GM12878 (cell line): ENCODE results near the gene CHN2. TPM values are rescaled to one million over a fixed set of nuclear protein-coding genes. Genes with fewer than 3 reads are reported as not detected.

Experiments
- ATAC-seq: fragments of 200-7000 bp; cut with Tn5 transposase; 3 replicates; pipeline ENCODE4 v1.9.1; 2020; ENCODE audit warnings: mild to moderate bottlenecking, moderate library complexity
- BruUV-seq: library from RNA; stranded (reverse); fragments of 400-500 nt; replicated peaks from 2 replicates; lab custom pipeline; 2021; lab: Mats Ljungman, UMichigan
- CTCF ChIA-PET: fragments of 300-600 bp; sonication (Branson Sonifier 250); formaldehyde crosslinking; extraction: SDS; loops from one replicate; lab custom pipeline; 2021; ENCODE audit warnings: inconsistent platforms; lab: Yijun Ruan, JAX
- POLR2A ChIA-PET: fragments of 350-600 bp; formaldehyde crosslinking; extraction: SDS; loops from one replicate; lab custom pipeline; 2021; ENCODE audit warnings: inconsistent platforms; lab: Charles Lee
- RAD21 ChIA-PET: fragments of 300-600 bp; sonication (Branson Sonifier 250); formaldehyde crosslinking; loops from one replicate; lab custom pipeline; 2023; ENCODE audit warnings: antibody characterized with exemption; ENCODE audit not compliant: unreplicated experiment; lab: Charles Lee
- SMC1A ChIA-PET: fragments of 300-600 bp; sonication (Branson Sonifier 250); formaldehyde crosslinking; loops from one replicate; lab custom pipeline; 2023; ENCODE audit not compliant: unreplicated experiment, uncharacterized antibody; lab: Charles Lee
- DNase-seq: peaks from one replicate; pipeline ENCODE4 v3.0.0-alpha.2; 2011; ENCODE audit warnings: low read depth, low spot score
- FAIRE-seq: peaks from 3 replicates; lab custom pipeline; 2011; peaks lifted over from hg19 to GRCh38; lab: Jason Lieb, UNC
- H2AFZ ChIP-seq: 2 replicates; pipeline ENCODE4 v1.6.0; 2011; ENCODE audit warnings: low read depth, low read length, control low read depth; ENCODE audit not compliant: control insufficient read depth
- H3K27ac ChIP-seq: 2 replicates; pipeline ENCODE4 v1.5.1; 2011; ENCODE audit warnings: control low read depth; ENCODE audit not compliant: control insufficient read depth, insufficient read depth
- H3K27me3 ChIP-seq, 2 experiments: replicated peaks in 1 of 2; 2 replicates each; pipeline versions ENCODE4 v1.6.0 to v1.6.1; 2011; ENCODE audit warnings: low read length in 1 of 2; ENCODE audit not compliant: control insufficient read depth in 2 of 2, insufficient read depth in 2 of 2
- H3K36me3 ChIP-seq, 2 experiments: 2 replicates each; pipeline ENCODE4 v1.5.1; 2011; ENCODE audit warnings: low read length in 1 of 2; ENCODE audit not compliant: control insufficient read depth in 2 of 2, insufficient read depth in 2 of 2
- H3K4me1 ChIP-seq: 2 replicates; pipeline ENCODE4 v1.6.1; 2011; ENCODE audit warnings: mild to moderate bottlenecking, low read length, moderate library complexity, mixed read lengths; ENCODE audit not compliant: control insufficient read depth, insufficient read depth
- H3K4me2 ChIP-seq: 2 replicates; pipeline ENCODE4 v1.6.0; 2011; ENCODE audit warnings: control low read depth; ENCODE audit not compliant: control insufficient read depth, insufficient read depth
- H3K4me3 ChIP-seq: fragments of 200-600 bp; sonication (generic); 2 replicates; pipeline ENCODE4 v1.5.1; 2016
- H3K79me2 ChIP-seq: 2 replicates; pipeline ENCODE4 v1.6.0; 2011; ENCODE audit warnings: low read length; ENCODE audit not compliant: control insufficient read depth, insufficient read depth
- H3K9ac ChIP-seq: 2 replicates; pipeline ENCODE4 v1.8.0; 2011; ENCODE audit warnings: low read length, control low read depth, mixed read lengths; ENCODE audit not compliant: control insufficient read depth, insufficient read depth
- H3K9me3 ChIP-seq: replicated peaks from 3 replicates; pipeline ENCODE4 v1.5.1; 2011; ENCODE audit warnings: mild to moderate bottlenecking, low read length; ENCODE audit not compliant: control insufficient read depth, insufficient read depth
- H4K20me1 ChIP-seq: 2 replicates; pipeline ENCODE4 v1.6.0; 2011; ENCODE audit not compliant: control insufficient read depth, insufficient read depth
- ATF2 ChIP-seq: IDR thresholded peaks from 2 replicates; pipeline ENCODE4 v1.6.1; 2012; ENCODE audit warnings: low read length, inconsistent platforms
- BCLAF1 ChIP-seq: fragments of 450-650 bp; IDR thresholded peaks from 2 replicates; pipeline ENCODE4 v1.6.1; 2017; ENCODE audit warnings: antibody characterized with exemption, mild to moderate bottlenecking, moderate library complexity
- CHD1 ChIP-seq: IDR thresholded peaks from 2 replicates; pipeline ENCODE4 v1.6.1; 2012; ENCODE audit warnings: low read depth, low read length, improper control_type of control experiment
- HCFC1 ChIP-seq: fragments of 150-350 bp; IDR thresholded peaks from 2 replicates; pipeline ENCODE4 v1.6.1; 2014; ENCODE audit warnings: low read length
- HDGF ChIP-seq: fragments of 450-650 bp; IDR thresholded peaks from 2 replicates; pipeline ENCODE4 v1.6.1; 2016; ENCODE audit warnings: antibody characterized with exemption
- JUND ChIP-seq: IDR thresholded peaks from 2 replicates; pipeline ENCODE4 v1.6.1; 2012; ENCODE audit warnings: low read depth, mild to moderate bottlenecking, low read length, improper control_type of control experiment, moderate library complexity
- LARP7 ChIP-seq: fragments of 450-650 bp; IDR thresholded peaks from 2 replicates; pipeline ENCODE4 v1.6.1; 2017; ENCODE audit warnings: mild to moderate bottlenecking
- NBN ChIP-seq: fragments of 450-650 bp; IDR thresholded peaks from 2 replicates; pipeline ENCODE4 v1.6.1; 2016
- NFXL1 ChIP-seq: fragments of 450-650 bp; IDR thresholded peaks from 2 replicates; pipeline ENCODE4 v1.6.1; 2017; ENCODE audit warnings: antibody characterized with exemption, mild to moderate bottlenecking, borderline replicate concordance
- NR2C2 ChIP-seq: IDR thresholded peaks from 2 replicates; pipeline ENCODE4 v1.6.1; 2011; ENCODE audit warnings: borderline replicate concordance, low read depth; ENCODE audit not compliant: control insufficient read depth, insufficient read length
- RCOR1 ChIP-seq: conservative IDR thresholded peaks from 2 replicates; pipeline ENCODE4 v1.6.1; 2012; ENCODE audit warnings: low read depth, low read length, improper control_type of control experiment
- SIN3A ChIP-seq: IDR thresholded peaks from 2 replicates; pipeline ENCODE4 v1.6.1; 2012; ENCODE audit warnings: low read depth, low read length, improper control_type of control experiment
- YBX1 ChIP-seq: fragments of 450-650 bp; IDR thresholded peaks from 2 replicates; pipeline ENCODE4 v1.6.1; 2016; ENCODE audit warnings: antibody characterized with exemption
- ZNF24 ChIP-seq: fragments of 450-650 bp; IDR thresholded peaks from 2 replicates; pipeline ENCODE4 v1.6.1; 2017; ENCODE audit warnings: antibody characterized with exemption, mild to moderate bottlenecking
- WGBS: methylation state at CpG from one replicate; pipeline ENCODE4 v1.1.6; 2016; ENCODE audit warnings: low lambda C conversion rate; ENCODE audit not compliant: insufficient replicate concordance, insufficient coverage; ENCODE audit errors: missing lambda C conversion rate; 5-methylcytosine and 5-hydroxymethylcytosine counted together
- in situ Hi-C: fragments of 300-500 bp; cut with MboI; formaldehyde crosslinking; loops from 9 replicates; pipeline ENCODE4 v1.14.3; 2018; ENCODE audit warnings: mixed read lengths
- intact Hi-C: fragments of 100-400 bp; cut with micrococcal nuclease; formaldehyde crosslinking; loops from one replicate; pipeline ENCODE4 v1.14.2; 2022; ENCODE audit not compliant: unreplicated experiment
- polyA plus RNA-seq, 11 experiments: library from polyadenylated mRNA; depleted of rRNA in 4 of 11; unstranded in 6 of 11; stranded (reverse) in 5 of 11; fragments of >200 nt; fragmentation: Nextera tagmentation in 4 of 11; fragmentation: Illumina TruSeq in 1 of 11; extraction: Ambion mirVana in 4 of 11; extraction: Trizol in 1 of 11; gene quantifications; 1 replicate in 1 of 11; 2 replicates in 10 of 11; pipeline versions ENCODE4 v1.2.1 to v1.2.3, GENCODE V29; 2011 to 2016; ENCODE audit warnings: inconsistent platforms in 2 of 11, missing spikeins in 2 of 11, low read depth in 1 of 11
- total RNA-seq, 4 experiments: library from RNA; depleted of rRNA in 3 of 4; stranded (reverse); fragments of >200 nt in 3 of 4; fragmentation: Illumina TruSeq in 1 of 4; extraction: Trizol in 1 of 4; gene quantifications; 2 replicates each; pipeline versions ENCODE4 v1.2.1 to v1.2.3, GENCODE V29; 2013 to 2021

The CHN2 gene
- total and polyA plus RNA-seq, 10 of the 15 experiments (the other 5 are each of a cell fraction or from before 2014, with no cell fraction given): 0.11 to 3.8 (median 0.37) TPM; not detected in 2

DNA sequence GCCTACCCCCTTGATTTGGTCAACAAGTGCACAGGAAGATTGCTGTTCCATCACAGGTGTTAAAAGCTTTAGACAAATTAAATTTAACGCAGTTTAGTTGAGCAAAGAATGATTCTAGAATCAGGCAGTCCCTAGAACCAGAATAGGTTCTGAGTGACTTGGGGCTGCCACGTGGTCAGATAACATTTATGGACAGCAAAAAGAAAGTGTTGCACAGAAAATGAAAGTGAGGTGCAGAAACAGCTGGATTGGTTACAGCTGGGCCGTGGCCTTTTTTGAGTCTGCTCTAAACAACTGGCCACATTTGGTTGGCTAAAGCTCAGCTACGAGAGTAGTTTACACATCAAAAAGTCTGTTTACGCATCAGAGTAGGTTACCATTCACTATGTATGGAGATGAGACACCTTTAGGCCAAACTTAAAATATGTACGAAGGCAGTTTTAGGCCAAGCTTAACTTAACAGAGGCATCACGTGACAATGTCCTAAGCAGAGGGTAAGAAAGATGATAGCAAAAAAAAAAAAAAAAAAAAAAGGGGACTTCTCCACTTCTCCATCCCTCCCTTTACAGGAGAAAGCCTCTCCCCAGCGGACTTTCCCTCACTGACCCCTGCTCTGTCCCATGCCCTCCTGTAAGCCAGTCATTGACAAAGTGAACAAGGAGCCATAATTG is 235.8 kb downstream of the CHN2 start:
- intact Hi-C loops (no loop called here), in situ Hi-C loops (no loop called here)
- Histone ChIP-seq H2AFZ (no peak overlapping the region), H3K4me3 (no peak overlapping the region), H4K20me1 (no peaks in the 10 kb centered on the region), H3K27me3 (no peaks in the 10 kb centered on the region), H3K9ac (no peak overlapping the region), H3K27ac (no peak overlapping the region), H3K4me2 (no peak overlapping the region), H3K4me1 (no peaks in the 10 kb centered on the region), H3K9me3 (no peaks in the 10 kb centered on the region), H3K79me2 (no peaks in the 10 kb centered on the region), H3K36me3 (no peaks in the 10 kb centered on the region)
- POLR2A ChIA-PET: no interaction called here
- SMC1A ChIA-PET: no interaction called here
- FAIRE-seq (no peak), DNase-seq (no peak), ATAC-seq (no peak)
- WGBS: 29% methylated on average over 8 of the region's 8 CpGs
- RAD21 ChIA-PET: no interaction called here
- BruUV-seq: no TSS peak
- no peak for TF ChIP-seq YBX1
- CTCF ChIA-PET: interaction anchor here (1.2 kb wide), 1 partner anchor 240 kb away, joined by 3 read pairs; no protein-coding TSS in a partner anchor

DNA sequence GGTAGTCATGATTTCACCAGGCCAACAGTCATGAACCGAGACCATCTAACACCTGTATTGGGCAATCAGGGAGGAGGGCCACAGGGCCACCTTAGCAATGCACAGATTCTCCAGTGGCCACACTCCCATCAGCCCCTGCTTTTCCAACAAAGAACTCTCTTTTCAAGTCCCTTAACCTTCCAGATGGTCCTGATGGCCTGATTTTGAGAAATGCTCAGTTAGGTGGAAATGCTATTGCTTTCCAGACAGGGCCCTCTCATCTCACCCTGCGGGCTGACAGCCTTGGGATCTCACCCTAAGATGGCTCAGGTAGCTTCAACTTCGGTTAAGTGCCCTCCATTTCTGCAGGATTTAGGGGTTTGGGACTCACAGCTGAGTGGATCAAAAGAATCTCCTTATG is 237.1 kb downstream of the CHN2 start:
- H4K20me1 ChIP-seq: no peaks in the 10 kb centered on the region
- no peak overlapping the region for H3K27ac ChIP-seq
- H3K9me3 ChIP-seq: no peaks in the 10 kb centered on the region
- ChIA-PET SMC1A (no interaction called here), CTCF (no interaction called here), POLR2A (no interaction called here)
- no peaks in the 10 kb centered on the region for H3K79me2 ChIP-seq
- no peaks in the 10 kb centered on the region for H3K4me1 ChIP-seq
- no peak for ATAC-seq
- H3K27me3 ChIP-seq: no peaks in the 10 kb centered on the region; a peak in 1 of 4 replicates
- intact Hi-C loops: no loop called here
- BruUV-seq: no TSS peak
- no peak overlapping the region for H2AFZ ChIP-seq
- DNase-seq: no peak
- H3K4me3 ChIP-seq: no peak overlapping the region
- no peak overlapping the region for H3K9ac ChIP-seq
- FAIRE-seq: no peak
- TF ChIP-seq ZNF24 (no peak), NBN (no peak), JUND (no peak), SIN3A (no peak), RCOR1 (no peak), NR2C2 (no peak), HDGF (no peak), BCLAF1 (no peak), CHD1 (no peak), LARP7 (no peak), ATF2 (no peak), HCFC1 (no peak), NFXL1 (no peak)
- TF ChIP-seq, all 136 proteins: peak for 0
- in situ Hi-C loops: no loop called here
- RAD21 ChIA-PET: no interaction called here
- Histone ChIP-seq H3K4me2 (no peak overlapping the region), H3K36me3 (no peaks in the 10 kb centered on the region)
- 45% methylated on average over 3 of the region's 3 CpGs for WGBS
